Heart left ventricle (tissue), 13 donors: ENCODE measurements around the gene PLEKHA6.

Experiments used
- CTCF ChIP-seq, 12 donors: fragments of 200-600 bp; sonication (generic) in 4 of 12; IDR thresholded peaks; one replicate each; pipeline versions ENCODE4 v1.5.0 to v1.8.0; 2018 to 2022; ENCODE audit warnings: antibody characterized with exemption in 12 of 12, mild to moderate bottlenecking in 5 of 12
- POLR2A ChIP-seq, 2 donors: fragments of 450-650 bp; IDR thresholded peaks; one replicate each; pipeline ENCODE4 v1.6.1; 2017; ENCODE audit warnings: antibody characterized with exemption in 2 of 2, mild to moderate bottlenecking in 2 of 2, moderate library complexity in 2 of 2
- donor health status: ischemic (EF 13 %, LVEDD 7.1; RV severe dilation, severe dysfunction).
- donor health status: DM: no; HTN: yes; CAD: no.
- donor health status: DM: no; HTN: no; CAD: no.
- donor health status: ischemic (EF 25% LVEDD 6.9; RV normal size, moderate dysfunction).
- donor health status: ischemic (EF 25% LVEDD 5.7; RV mildly dilated, moderate dysfunction).
- donor health status: ischemic (EF 35%, LVEDD 5.7; RV mildly dilated, moderate dysfunction).
- donor health status: nonischemic (EF 11% LVEDD 7.7; RV severe dilation, severe dysfunction).
- donor health status: DM: yes; HTN: yes; CAD: no.
- donor health status: PGD.
- donor health status: ischemic (EF 29% LVEDD 5.4; RV normal size, mild dysfunction).
- donor health status: nonischemic (EF 23%, LVEDD 6.1; RV moderate dilation, normal function).

- TF ChIP-seq CTCF (IDR thresholded peaks at IDR 0.05) (no peak), POLR2A (IDR thresholded peaks at IDR 0.05) (no peak)
These were observed 96.3 kb downstream of the PLEKHA6 start for GRCh38 chr1:204263254-204263910.
